Hematopoietic multipotent progenitor cell treated with erythropoietin and hydrocortisone succinate and interleukin-3 and kit ligand, for 17 days (in vitro differentiated cells): ENCODE results near the gene GPRIN3.

Source experiments
- DNase-seq: peaks from one replicate; pipeline ENCODE4 v3.0.0-alpha.2; 2015; ENCODE audit warnings: low spot score

Gene GPRIN3

DNA sequence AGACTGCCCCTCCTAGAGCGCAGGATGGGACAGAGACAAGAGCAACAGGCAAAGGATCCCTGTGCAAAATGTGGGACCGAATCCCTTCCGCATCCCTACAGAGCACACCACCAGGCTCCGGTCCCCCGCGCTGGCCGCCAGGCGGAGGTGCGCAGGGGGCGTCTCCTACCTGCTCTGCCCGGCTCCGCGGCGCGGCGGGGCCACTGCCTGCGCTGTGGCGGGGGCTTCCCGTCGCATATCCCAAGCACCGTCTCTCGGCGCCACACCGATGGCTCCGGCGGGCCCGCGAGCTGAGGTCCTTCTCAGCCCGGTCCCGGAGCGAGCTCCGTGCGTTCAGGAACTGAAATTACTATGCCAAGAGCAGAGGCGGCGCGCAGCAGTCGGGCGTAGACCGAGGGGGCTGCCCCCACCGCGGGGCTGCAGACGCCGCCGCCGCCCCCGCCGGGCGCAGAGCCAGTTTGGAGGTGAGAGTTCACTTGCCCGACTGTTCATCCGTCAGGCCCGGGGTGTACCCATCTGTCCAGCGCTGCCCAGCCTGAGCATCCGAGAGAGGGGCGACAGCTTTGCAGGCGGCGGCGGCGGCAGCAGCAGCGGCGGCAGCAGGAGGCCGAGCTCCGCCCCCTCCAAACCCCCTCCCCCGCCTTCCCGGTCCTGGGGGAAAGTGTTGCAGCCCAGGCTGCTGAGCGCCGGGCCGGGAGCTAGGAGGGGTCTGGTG lies at the start of gene GPRIN3:
Gene GPRIN3, minus strand, starts transcription at position 355 of the 715 bp plus-strand sequence. CDS start 57,690 bp downstream, outside the sequence.
- no peak for DNase-seq

DNA sequence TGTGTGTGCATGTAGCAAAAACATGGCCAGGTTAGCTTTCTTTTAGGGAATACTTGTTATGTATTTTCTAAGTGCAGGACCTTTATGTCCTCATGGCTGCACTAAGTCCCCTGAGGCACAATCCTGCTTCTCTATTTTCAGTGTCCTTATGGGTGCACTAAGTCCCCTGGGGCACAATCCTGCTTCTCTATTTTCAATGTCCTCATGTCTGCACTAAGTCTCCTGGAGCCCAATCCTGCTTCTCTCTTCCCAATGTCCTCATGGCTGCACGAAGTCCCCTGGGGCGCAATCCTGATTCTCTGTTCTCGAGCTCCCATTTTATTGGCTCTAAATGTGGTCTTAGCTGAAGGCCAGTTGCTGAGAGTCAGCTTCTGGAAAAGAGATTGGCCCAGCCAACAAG lies 49.7 kb upstream of the GPRIN3 start:
- DNase-seq: no peak

DNA sequence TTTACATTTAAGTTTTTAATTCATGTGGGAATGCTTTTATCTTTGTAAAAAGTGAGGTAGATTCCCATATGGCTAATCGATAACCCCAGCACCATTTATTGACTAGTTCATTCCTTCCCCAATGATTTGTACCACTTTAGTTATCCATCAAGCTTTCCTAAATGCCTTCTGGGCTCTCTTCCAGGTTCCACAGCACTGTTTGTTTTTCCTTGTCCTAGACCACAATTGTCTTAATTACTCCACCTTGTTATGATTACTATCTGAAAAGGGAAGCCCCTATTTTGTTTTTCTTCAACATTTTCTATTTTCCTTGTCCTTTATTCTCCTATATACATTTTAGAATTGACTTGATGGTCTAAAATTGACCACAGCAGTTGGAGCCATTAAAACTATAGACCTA lies 48.5 kb upstream of the GPRIN3 start:
- no peak for DNase-seq

DNA sequence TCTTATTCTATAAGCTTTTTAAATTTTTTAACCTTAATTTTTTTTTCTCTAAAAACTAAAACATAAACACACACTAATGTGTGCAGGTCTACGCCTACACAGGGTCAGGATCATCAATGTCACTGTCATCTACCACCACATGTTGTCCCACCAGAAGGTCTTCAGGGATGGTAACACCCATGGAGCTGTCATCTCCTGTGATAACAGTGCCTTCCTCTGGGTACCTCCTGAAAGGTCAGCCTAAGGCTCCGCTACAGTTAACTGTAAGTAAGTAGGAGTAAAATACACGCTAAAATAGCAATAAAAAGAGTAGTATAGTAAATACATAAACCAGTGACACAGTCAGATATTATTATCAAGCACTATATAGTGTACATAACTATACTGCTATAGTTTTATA lies 45.9 kb upstream of the GPRIN3 start:
- no peak for DNase-seq

DNA sequence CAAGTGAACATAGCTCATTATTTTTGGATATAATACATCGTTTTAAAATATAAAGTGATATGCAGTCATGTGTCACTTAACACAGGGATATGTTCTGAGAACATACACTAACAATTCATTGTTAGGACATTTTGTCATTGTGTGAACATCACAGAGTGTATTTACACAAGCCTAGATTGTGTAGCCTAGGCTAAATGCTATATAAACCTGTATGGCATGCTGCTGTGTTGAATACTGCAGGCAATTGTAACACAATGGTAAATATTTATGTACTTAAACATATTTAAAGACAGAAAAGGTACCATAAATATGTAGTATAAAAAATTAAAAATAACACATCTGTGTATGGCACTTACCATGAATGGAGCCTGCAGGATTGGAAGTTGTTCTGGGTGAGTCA lies 44.9 kb upstream of the GPRIN3 start:
- no peak for DNase-seq

GRCh38 chr4:89351201-89351600 lies 43.6 kb upstream of the GPRIN3 start:
- DNase-seq: no peak

- DNase-seq: no peak
Measured at GRCh38 chr4:89347363-89348025, 39.9 kb upstream of the GPRIN3 start.

DNA sequence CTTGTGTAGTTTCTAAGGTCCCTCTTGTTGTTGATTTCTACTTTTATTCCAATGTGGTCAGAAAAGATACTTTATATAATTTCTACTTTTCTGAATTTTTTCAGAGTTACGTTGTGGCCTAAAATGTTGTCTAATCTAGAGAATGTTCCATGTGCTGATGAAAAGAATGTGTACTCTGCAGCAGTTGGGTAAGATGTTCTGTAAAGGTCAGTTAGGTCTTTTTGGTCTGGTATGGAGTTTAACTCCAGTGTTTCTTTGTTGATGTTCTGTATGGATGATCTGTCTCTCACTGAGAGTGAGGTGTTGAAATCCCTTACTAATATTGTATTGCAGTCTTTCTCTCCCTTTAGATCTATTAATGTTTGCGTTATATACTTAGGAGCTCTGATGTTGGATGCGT lies 37.0 kb upstream of the GPRIN3 start:
- no peak for DNase-seq

GRCh38 chr4:89338206-89338605 lies 30.6 kb upstream of the GPRIN3 start:
- DNase-seq: no peak

DNA sequence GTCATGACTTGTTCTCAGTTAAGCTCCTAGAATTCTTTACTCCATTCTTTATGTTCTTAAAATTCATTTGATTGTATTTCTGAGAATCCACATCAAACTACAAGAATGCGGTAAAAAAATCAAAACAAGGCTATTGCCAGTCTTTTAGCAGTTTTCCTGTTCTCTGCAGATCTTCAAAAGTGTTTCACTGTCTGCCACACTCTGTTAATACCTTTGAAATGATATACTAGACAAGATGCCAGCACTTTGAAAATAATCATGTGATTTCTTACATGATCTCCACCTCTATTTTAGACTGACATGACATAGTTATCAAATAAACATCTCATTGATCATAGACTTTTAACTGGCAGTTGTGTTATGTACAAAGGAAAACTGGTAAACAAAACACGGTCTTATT lies 30.1 kb upstream of the GPRIN3 start:
- DNase-seq: no peak

- DNase-seq: no peak
Measured at GRCh38 chr4:89336818-89337420, 29.3 kb upstream of the GPRIN3 start.

DNA sequence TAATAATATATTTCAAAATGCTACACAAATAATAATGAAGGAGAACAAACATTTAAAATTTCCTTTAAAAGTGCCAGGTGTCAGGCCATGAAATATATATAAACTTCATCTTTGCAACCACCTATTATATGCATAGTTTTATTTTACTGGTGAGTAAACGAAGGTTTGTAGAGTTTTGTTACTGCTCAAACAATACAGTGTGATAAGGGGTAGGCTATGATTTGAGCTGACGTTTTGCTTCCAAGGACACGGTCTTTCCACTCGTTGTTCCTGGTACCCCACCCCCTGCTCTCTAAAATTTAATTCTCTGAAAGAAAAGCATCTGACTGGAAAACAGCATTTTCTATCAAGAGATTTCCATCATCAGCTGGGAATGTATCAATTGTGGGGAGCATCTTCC lies 27.2 kb upstream of the GPRIN3 start:
- DNase-seq: no peak

- no peak for DNase-seq
Measured at GRCh38 chr4:89334311-89334710, 26.7 kb upstream of the GPRIN3 start.

DNA sequence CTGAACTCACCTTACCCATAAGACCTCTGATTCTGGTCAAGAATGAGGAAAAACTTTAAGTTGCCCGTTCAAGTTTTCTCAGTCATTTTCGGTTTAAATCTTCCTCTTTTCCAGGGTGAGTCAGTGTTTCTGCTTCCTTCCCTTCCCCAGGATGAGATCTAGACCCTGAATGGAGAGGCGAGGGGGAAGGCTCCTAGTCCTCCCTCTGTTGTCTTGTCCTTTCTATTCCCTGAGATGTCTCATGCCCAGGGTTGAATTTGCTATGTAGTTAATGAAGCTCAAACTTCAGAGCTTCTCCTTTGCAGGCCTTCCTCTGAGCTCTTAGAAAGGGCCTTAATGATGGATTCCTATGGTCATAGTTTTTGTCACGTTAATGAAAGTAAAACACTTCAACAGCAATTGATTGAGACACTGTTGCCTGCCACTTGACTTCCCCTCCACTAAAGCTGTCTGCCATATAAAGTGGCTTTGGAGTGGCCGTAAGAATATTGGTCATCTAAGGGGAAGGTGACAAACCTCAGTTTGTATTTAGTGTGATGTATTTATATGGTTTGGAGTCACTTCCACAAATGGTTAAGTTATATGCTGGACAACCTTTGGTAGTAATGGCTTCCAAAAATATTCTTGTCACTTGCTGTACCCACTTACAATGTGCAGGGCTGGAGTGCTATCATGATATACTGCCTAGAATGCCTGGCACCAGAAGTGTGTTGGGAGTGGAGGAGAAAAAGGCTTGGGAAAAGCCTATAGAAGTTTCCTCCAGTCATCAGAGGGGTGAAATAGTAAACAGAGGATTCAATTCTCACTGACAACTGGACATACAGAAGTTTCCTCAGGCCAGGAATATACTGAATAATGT lies 24.3 kb upstream of the GPRIN3 start:
- DNase-seq: no peak

DNA sequence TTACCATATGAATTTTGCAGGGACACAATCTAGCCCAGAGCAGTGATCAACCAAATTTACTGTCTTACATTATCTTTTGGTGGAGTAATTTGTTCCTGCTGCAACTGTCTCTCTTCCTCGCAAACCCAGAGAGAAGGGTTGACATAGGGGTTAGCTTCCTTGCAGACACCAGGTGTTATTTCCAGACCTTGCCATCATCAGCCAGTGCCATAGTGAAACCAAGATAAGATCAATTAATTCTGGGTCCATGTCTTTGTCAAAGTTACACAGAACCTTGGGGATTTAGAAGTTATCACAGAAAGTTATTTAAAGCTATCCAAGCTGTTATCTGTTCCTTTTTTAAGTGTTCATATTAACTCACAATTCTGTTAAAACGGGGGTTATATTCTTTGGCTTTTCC lies 23.6 kb upstream of the GPRIN3 start:
- no peak for DNase-seq

DNA sequence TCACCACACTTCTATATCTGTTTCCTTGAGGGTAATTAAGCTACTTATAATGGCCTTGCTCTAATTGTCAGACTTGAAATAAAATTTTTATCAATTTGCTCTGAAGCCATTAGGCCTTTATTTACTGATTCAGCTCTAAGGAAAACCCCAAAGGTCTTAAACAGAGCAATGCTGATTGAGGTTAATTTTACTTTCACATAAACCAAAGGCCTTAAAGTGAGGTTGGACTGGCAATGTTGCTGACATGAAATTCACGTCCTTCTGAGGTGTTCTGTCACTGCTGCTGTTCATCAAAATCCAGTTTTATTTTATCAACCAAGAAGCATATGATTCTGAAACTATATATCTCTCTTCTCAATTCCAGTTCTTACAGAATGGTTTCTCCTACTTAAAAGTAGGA lies 21.7 kb upstream of the GPRIN3 start:
- no peak for DNase-seq

- DNase-seq: no peak
Measured at GRCh38 chr4:89324671-89325070, 17.1 kb upstream of the GPRIN3 start.

GRCh38 chr4:89322671-89323070 lies 15.1 kb upstream of the GPRIN3 start:
- no peak for DNase-seq

GRCh38 chr4:89319756-89320155 lies 12.2 kb upstream of the GPRIN3 start:
- no peak for DNase-seq

DNA sequence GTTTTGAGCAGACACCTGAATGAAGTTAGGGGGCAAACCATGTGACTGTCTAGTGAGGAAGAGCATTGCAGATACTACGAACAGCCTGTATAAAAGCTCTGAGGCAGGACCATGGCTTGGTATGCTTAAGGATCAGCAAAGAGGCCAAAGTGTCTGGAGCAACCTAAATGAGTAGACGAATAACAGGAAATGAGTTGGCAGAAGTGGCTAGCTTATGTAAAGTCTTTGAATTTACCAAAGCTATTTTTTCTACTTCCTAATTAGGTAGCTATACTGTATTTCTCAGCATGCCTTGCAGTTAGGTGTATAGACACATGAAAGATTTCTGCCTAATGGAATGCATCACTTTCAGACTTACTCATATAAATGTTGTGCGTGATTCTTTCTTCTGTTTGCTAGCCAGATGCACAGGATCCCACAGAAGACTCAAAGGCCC lies 9.3 kb upstream of the GPRIN3 start:
- no peak for DNase-seq

- no peak for DNase-seq
Measured at GRCh38 chr4:89316211-89316610, 8.6 kb upstream of the GPRIN3 start.

DNA sequence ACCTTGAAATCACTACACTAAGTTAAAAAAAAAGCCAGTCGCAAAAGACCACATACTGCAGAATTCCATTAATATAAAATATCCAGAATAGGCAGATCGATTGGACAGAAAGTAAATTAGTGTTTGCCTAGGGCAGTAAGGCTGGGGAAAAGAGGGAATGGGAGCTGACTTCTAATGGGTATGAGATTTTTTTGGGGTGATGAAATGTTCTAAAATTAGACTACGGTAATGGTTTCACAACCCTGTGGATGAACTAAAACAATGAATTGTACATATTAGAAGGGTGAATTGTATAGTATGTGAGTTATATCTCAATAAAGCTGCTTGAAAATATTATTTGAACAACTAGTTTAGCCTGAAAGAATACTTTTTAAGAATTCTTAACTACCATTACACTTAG lies 6.7 kb upstream of the GPRIN3 start:
- no peak for DNase-seq

GRCh38 chr4:89312066-89312465 lies 4.5 kb upstream of the GPRIN3 start:
- DNase-seq: no peak
